ENCODE data around the gene GRM4.

The GRM4 gene

GRCh38 chr6:33981861-33982260 lies 164.0 kb downstream of the GRM4 start:
- peaks cover 3 to 6% of the 10 kb centered on the region in 2 donors for H3K27me3 ChIP-seq (ENCODE audit: control insufficient read depth in 1 of 2, insufficient read depth in 2 of 2, low read length in 2 of 2)
- no peak overlapping the region for H3K9ac ChIP-seq (ENCODE audit: low read depth in 1 of 2, low read length in 2 of 2)
- no peaks in the 10 kb centered on the region for H3K4me1 ChIP-seq (ENCODE audit: control insufficient read depth in 1 of 2, insufficient read depth in 2 of 2, low read length in 2 of 2)
- H3K4me3 ChIP-seq (ENCODE audit: low read depth in 1 of 2, low read length in 2 of 2), result no peak overlapping the region
- no peaks in the 10 kb centered on the region for H3K36me3 ChIP-seq (ENCODE audit: control insufficient read depth in 1 of 2, insufficient read depth in 2 of 2, low read length in 2 of 2)
- no peaks in the 10 kb centered on the region for H3K9me3 ChIP-seq (ENCODE audit: control insufficient read depth in 1 of 2, low read length in 2 of 2)
- H3K27ac ChIP-seq (ENCODE audit: low read depth, low read length), result no peak overlapping the region

- Histone ChIP-seq H3K4me1 (ENCODE audit: control insufficient read depth in 1 of 2, insufficient read depth in 2 of 2, low read length in 2 of 2) (no peaks in the 10 kb centered on the region), H3K27ac (ENCODE audit: low read depth, low read length) (no peak overlapping the region), H3K27me3 (ENCODE audit: control insufficient read depth in 1 of 2, insufficient read depth in 2 of 2, low read length in 2 of 2) (peaks cover 5 to 6% of the 10 kb centered on the region in 2 donors), H3K4me3 (ENCODE audit: low read depth in 1 of 2, low read length in 2 of 2) (no peak overlapping the region), H3K36me3 (ENCODE audit: control insufficient read depth in 1 of 2, insufficient read depth in 2 of 2, low read length in 2 of 2) (no peaks in the 10 kb centered on the region), H3K9me3 (ENCODE audit: control insufficient read depth in 1 of 2, low read length in 2 of 2) (no peaks in the 10 kb centered on the region), H3K9ac (ENCODE audit: low read depth in 1 of 2, low read length in 2 of 2) (no peak overlapping the region)
These were observed 164.5 kb downstream of the GRM4 start for GRCh38 chr6:33981421-33981820.

GRCh38 chr6:33980176-33981175 lies 165.4 kb downstream of the GRM4 start:
- H3K9me3 ChIP-seq (ENCODE audit: control insufficient read depth in 1 of 2, low read length in 2 of 2), result no peaks in the 10 kb centered on the region
- no peak overlapping the region for H3K9ac ChIP-seq (ENCODE audit: low read depth in 1 of 2, low read length in 2 of 2)
- H3K4me1 ChIP-seq (ENCODE audit: control insufficient read depth in 1 of 2, insufficient read depth in 2 of 2, low read length in 2 of 2), result no peaks in the 10 kb centered on the region

GRCh38 chr6:33979750-33980149 lies 166.1 kb downstream of the GRM4 start:
- Histone ChIP-seq H3K27ac (ENCODE audit: low read depth, low read length) (no peak overlapping the region), H3K9ac (ENCODE audit: low read depth in 1 of 2, low read length in 2 of 2) (no peak overlapping the region), H3K36me3 (ENCODE audit: control insufficient read depth in 1 of 2, insufficient read depth in 2 of 2, low read length in 2 of 2) (no peaks in the 10 kb centered on the region), H3K9me3 (ENCODE audit: control insufficient read depth in 1 of 2, low read length in 2 of 2) (no peaks in the 10 kb centered on the region), H3K4me1 (ENCODE audit: control insufficient read depth in 1 of 2, insufficient read depth in 2 of 2, low read length in 2 of 2) (no peaks in the 10 kb centered on the region), H3K4me3 (ENCODE audit: low read depth in 1 of 2, low read length in 2 of 2) (no peak overlapping the region), H3K27me3 (ENCODE audit: control insufficient read depth in 1 of 2, insufficient read depth in 2 of 2, low read length in 2 of 2) (peaks cover 6 to 12% of the 10 kb centered on the region in 2 donors)

More at GRCh38 chr6:33980176-33981175, 165.4 kb downstream of the GRM4 start:
- no peak overlapping the region for H3K4me3 ChIP-seq (ENCODE audit: low read depth in 1 of 2, low read length in 2 of 2)
- H3K36me3 ChIP-seq (ENCODE audit: control insufficient read depth in 1 of 2, insufficient read depth in 2 of 2, low read length in 2 of 2), result no peaks in the 10 kb centered on the region
- peaks cover 6 to 12% of the 10 kb centered on the region in 2 donors for H3K27me3 ChIP-seq (ENCODE audit: control insufficient read depth in 1 of 2, insufficient read depth in 2 of 2, low read length in 2 of 2)
- H3K27ac ChIP-seq (ENCODE audit: low read depth, low read length), result no peak overlapping the region

- Histone ChIP-seq H3K36me3 (ENCODE audit: control insufficient read depth in 1 of 2, insufficient read depth in 2 of 2, low read length in 2 of 2) (no peaks in the 10 kb centered on the region), H3K9ac (ENCODE audit: low read depth in 1 of 2, low read length in 2 of 2) (no peak overlapping the region), H3K9me3 (ENCODE audit: control insufficient read depth in 1 of 2, low read length in 2 of 2) (no peaks in the 10 kb centered on the region), H3K4me1 (ENCODE audit: control insufficient read depth in 1 of 2, insufficient read depth in 2 of 2, low read length in 2 of 2) (no peaks in the 10 kb centered on the region), H3K27ac (ENCODE audit: low read depth, low read length) (no peak overlapping the region), H3K4me3 (ENCODE audit: low read depth in 1 of 2, low read length in 2 of 2) (no peak overlapping the region), H3K27me3 (ENCODE audit: control insufficient read depth in 1 of 2, insufficient read depth in 2 of 2, low read length in 2 of 2) (peaks cover 6 to 12% of the 10 kb centered on the region in 2 donors)
These were observed 167.3 kb downstream of the GRM4 start for GRCh38 chr6:33978412-33979150.

- no peak overlapping the region for H3K27ac ChIP-seq (ENCODE audit: low read depth, low read length)
- peaks cover 8 to 12% of the 10 kb centered on the region in 2 donors for H3K27me3 ChIP-seq (ENCODE audit: control insufficient read depth in 1 of 2, insufficient read depth in 2 of 2, low read length in 2 of 2)
- H3K9me3 ChIP-seq (ENCODE audit: control insufficient read depth in 1 of 2, low read length in 2 of 2), result no peaks in the 10 kb centered on the region
- no peak overlapping the region for H3K9ac ChIP-seq (ENCODE audit: low read depth in 1 of 2, low read length in 2 of 2)
- H3K4me3 ChIP-seq (ENCODE audit: low read depth in 1 of 2, low read length in 2 of 2), result no peak overlapping the region
- no peaks in the 10 kb centered on the region for H3K36me3 ChIP-seq (ENCODE audit: control insufficient read depth in 1 of 2, insufficient read depth in 2 of 2, low read length in 2 of 2)
- no peaks in the 10 kb centered on the region for H3K4me1 ChIP-seq (ENCODE audit: control insufficient read depth in 1 of 2, insufficient read depth in 2 of 2, low read length in 2 of 2)
These were observed 168.1 kb downstream of the GRM4 start for GRCh38 chr6:33977606-33978411.

- Histone ChIP-seq H3K9ac (ENCODE audit: low read depth in 1 of 2, low read length in 2 of 2) (no peak overlapping the region), H3K36me3 (ENCODE audit: control insufficient read depth in 1 of 2, insufficient read depth in 2 of 2, low read length in 2 of 2) (no peaks in the 10 kb centered on the region), H3K27me3 (ENCODE audit: control insufficient read depth in 1 of 2, insufficient read depth in 2 of 2, low read length in 2 of 2) (peaks cover 8 to 12% of the 10 kb centered on the region in 2 donors), H3K4me3 (ENCODE audit: low read depth in 1 of 2, low read length in 2 of 2) (no peak overlapping the region), H3K4me1 (ENCODE audit: control insufficient read depth in 1 of 2, insufficient read depth in 2 of 2, low read length in 2 of 2) (no peaks in the 10 kb centered on the region), H3K27ac (ENCODE audit: low read depth, low read length) (no peak overlapping the region), H3K9me3 (ENCODE audit: control insufficient read depth in 1 of 2, low read length in 2 of 2) (no peaks in the 10 kb centered on the region)
These were observed 169.2 kb downstream of the GRM4 start for GRCh38 chr6:33976437-33977360.

GRCh38 chr6:33975661-33976436 lies 170.0 kb downstream of the GRM4 start:
- no peaks in the 10 kb centered on the region for H3K9me3 ChIP-seq (ENCODE audit: control insufficient read depth in 1 of 2, low read length in 2 of 2)
- no peak overlapping the region for H3K4me3 ChIP-seq (ENCODE audit: low read depth in 1 of 2, low read length in 2 of 2)
- no peaks in the 10 kb centered on the region for H3K4me1 ChIP-seq (ENCODE audit: control insufficient read depth in 1 of 2, insufficient read depth in 2 of 2, low read length in 2 of 2)
- H3K9ac ChIP-seq (ENCODE audit: low read depth in 1 of 2, low read length in 2 of 2), result no peak overlapping the region
- H3K27me3 ChIP-seq (ENCODE audit: control insufficient read depth in 1 of 2, insufficient read depth in 2 of 2, low read length in 2 of 2), result peaks cover 8 to 12% of the 10 kb centered on the region in 2 donors
- H3K36me3 ChIP-seq (ENCODE audit: control insufficient read depth in 1 of 2, insufficient read depth in 2 of 2, low read length in 2 of 2), result no peaks in the 10 kb centered on the region
- no peak overlapping the region for H3K27ac ChIP-seq (ENCODE audit: low read depth, low read length)
